ENCODE results near the gene SOX5. TPM values are rescaled to one million over a fixed set of nuclear protein-coding genes. Genes with fewer than 3 reads are reported as not detected.

SOX5 gene
- polyA plus RNA-seq (2012; rRNA removed) = 0.21 and 0.39 TPM in 2 replicates
- 0.21 and 0.30 TPM in 2 replicates for polyA plus RNA-seq (2012; cell fraction: cytosol; rRNA removed)
- 0.32 and 0.47 TPM in 2 replicates for polyA plus RNA-seq (2012; cell fraction: nucleus; rRNA removed)

GRCh38 chr12:23949348-23950209, at the start of gene SOX5:
TSS of gene SOX5 (minus strand) at chr12:23949670. CDS start at chr12:23949601, 69 bp downstream.
- no peak within 1 kb of the TSS for H3K9ac ChIP-seq
- H3K4me2 ChIP-seq = peak within 1 kb of the TSS; percentile 69
- POLR2A ChIA-PET = no interaction called here
- peak; percentile 30 for DNase-seq
- no peaks in the 10 kb centered on the region for H3K79me2 ChIP-seq (ENCODE audit: insufficient read depth)
- H3F3A ChIP-seq (replicated peaks; ENCODE audit: insufficient read depth) = no peaks in the 10 kb centered on the region
- H3K9me3 ChIP-seq = no peaks in the 10 kb centered on the region
- peaks cover 0 to 5% of the 10 kb centered on the region in 2 experiments; a peak in 2 of 4 replicates for H3K4me1 ChIP-seq (ENCODE audit: control insufficient read depth in 1 of 2, insufficient read depth in 2 of 2, low read depth in 1 of 2, low read length in 1 of 2)
- no peaks in the 10 kb centered on the region for H4K20me1 ChIP-seq (ENCODE audit: insufficient read depth)
- no peaks in the 10 kb centered on the region for H3K9me2 ChIP-seq
- H3K27me3 ChIP-seq (ENCODE audit: insufficient read depth) = peaks cover 12% of the 10 kb centered on the region
- WGBS (ENCODE audit: low lambda C conversion rate) = 2% methylated on average over 13 of the region's 13 CpGs
- H3K4me3 ChIP-seq (ENCODE audit: low read depth in 2 of 2, low read length in 1 of 2) = peak within 1 kb of the TSS; percentile 38 to 53
- no peaks in the 10 kb centered on the region for H3K36me3 ChIP-seq (replicated peaks in 1 of 2; ENCODE audit: control insufficient read depth in 1 of 2, insufficient read depth in 2 of 2, low read length in 1 of 2)
- CTCF ChIA-PET = interaction anchor here (0.7 to 1.2 kb wide), 2 partner anchors 9 to 26 kb away, joined by 3 to 4 read pairs; no protein-coding TSS in a partner anchor
- no peak within 1 kb of the TSS for H3K27ac ChIP-seq (ENCODE audit: low read depth in 2 of 2, low read length in 1 of 2)
- TF ChIP-seq USF1 (IDR thresholded peaks at IDR 0.05; ENCODE audit: borderline replicate concordance, low read depth) = no peak
- no peak for TF ChIP-seq CTCF (IDR thresholded peaks at IDR 0.05)
- no peak for TF ChIP-seq GABPA (IDR thresholded peaks at IDR 0.05; ENCODE audit: low read depth)
- no peak for TF ChIP-seq GATA2 (CRISPR knock-in tag; IDR thresholded peaks at IDR 0.05)
- TF ChIP-seq SIN3A (IDR thresholded peaks at IDR 0.05; ENCODE audit: borderline replicate concordance, low read depth, low read length) = no peak
- TF ChIP-seq JUND (IDR thresholded peaks at IDR 0.05) = no peak
- no peak for TF ChIP-seq CHD2 (IDR thresholded peaks at IDR 0.05; ENCODE audit: low read length, partially characterized antibody)
- no peak for TF ChIP-seq RXRA (IDR thresholded peaks at IDR 0.05; ENCODE audit: borderline replicate concordance, low read depth)
- TF ChIP-seq RAD21 (IDR thresholded peaks at IDR 0.05; ENCODE audit: low read length) = no peak
- peak within 1 kb of the TSS; percentile 52 for H2AFZ ChIP-seq (ENCODE audit: low read depth)

GRCh38 chr12:23987046-23987445, 37.6 kb upstream of the SOX5 start:
- WGBS (ENCODE audit: low lambda C conversion rate) = 75% methylated on average over 1 of the region's 1 CpG
- CTCF ChIA-PET = no interaction called here
- no peak overlapping the region for H2AFZ ChIP-seq (ENCODE audit: low read depth)
- TF ChIP-seq RXRA (IDR thresholded peaks at IDR 0.05; ENCODE audit: borderline replicate concordance, low read depth) (no peak), EZH2phosphoT487 (IDR thresholded peaks at IDR 0.05; ENCODE audit: borderline replicate concordance, low read depth) (no peak), CHD2 (IDR thresholded peaks at IDR 0.05; ENCODE audit: low read length, partially characterized antibody) (no peak), TCF12 (IDR thresholded peaks at IDR 0.05) (no peak), SIN3A (IDR thresholded peaks at IDR 0.05; ENCODE audit: borderline replicate concordance, low read depth, low read length) (no peak), GABPA (IDR thresholded peaks at IDR 0.05; ENCODE audit: low read depth) (no peak), NRF1 (IDR thresholded peaks at IDR 0.05; ENCODE audit: low read depth, low read length) (no peak), MAX (IDR thresholded peaks at IDR 0.05; ENCODE audit: low read depth) (no peak), GATA2 (CRISPR knock-in tag; IDR thresholded peaks at IDR 0.05) (no peak), RFX5 (IDR thresholded peaks at IDR 0.05; ENCODE audit: low read length) (no peak), SMC3 (IDR thresholded peaks at IDR 0.05; ENCODE audit: low read depth, low read length) (no peak), RAD21 (IDR thresholded peaks at IDR 0.05; ENCODE audit: low read length) (no peak), MEF2A (IDR thresholded peaks at IDR 0.05; ENCODE audit: borderline replicate concordance, low read depth) (no peak), NFIC (IDR thresholded peaks at IDR 0.05; ENCODE audit: borderline replicate concordance) (no peak), USF2 (IDR thresholded peaks at IDR 0.05; ENCODE audit: borderline replicate concordance, low read depth, low read length) (no peak), POLR2AphosphoS5 (IDR thresholded peaks at IDR 0.05; ENCODE audit: low read depth, low read length) (no peak)

More at GRCh38 chr12:23987046-23987445, 37.6 kb upstream of the SOX5 start:
- POLR2A ChIA-PET = no interaction called here
- H4K20me1 ChIP-seq (ENCODE audit: insufficient read depth) = no peaks in the 10 kb centered on the region
- no peak for DNase-seq
- H3K9me2 ChIP-seq = no peaks in the 10 kb centered on the region
- no peak overlapping the region for H3K4me2 ChIP-seq
- no peak overlapping the region for H3K4me3 ChIP-seq (ENCODE audit: low read depth in 2 of 2, low read length in 1 of 2)
- H3F3A ChIP-seq (replicated peaks; ENCODE audit: insufficient read depth) = no peaks in the 10 kb centered on the region
- H3K4me1 ChIP-seq (ENCODE audit: control insufficient read depth in 1 of 2, insufficient read depth in 2 of 2, low read depth in 1 of 2, low read length in 1 of 2) = no peaks in the 10 kb centered on the region
- no peak overlapping the region for H3K27ac ChIP-seq (ENCODE audit: low read depth in 2 of 2, low read length in 1 of 2)
- no peak overlapping the region for H3K9ac ChIP-seq
- H3K36me3 ChIP-seq (replicated peaks in 1 of 2; ENCODE audit: control insufficient read depth in 1 of 2, insufficient read depth in 2 of 2, low read length in 1 of 2) = no peaks in the 10 kb centered on the region
- H3K79me2 ChIP-seq (ENCODE audit: insufficient read depth) = no peaks in the 10 kb centered on the region
- no peaks in the 10 kb centered on the region for H3K9me3 ChIP-seq
- H3K27me3 ChIP-seq (ENCODE audit: insufficient read depth) = no peaks in the 10 kb centered on the region

Measured in SK-N-SH (cell line).